HepG2 (cell line): Measurements from ENCODE around the gene BRSK2. TPM values are rescaled to one million over a fixed set of nuclear protein-coding genes. Genes with fewer than 3 reads are reported as not detected.

Experiments
- ATAC-seq: fragments of 200-7000 bp; cut with Tn5 transposase; 3 replicates; pipeline ENCODE4 v1.9.1; 2020; ENCODE audit warnings: mild to moderate bottlenecking, moderate library complexity
- BruUV-seq: library from RNA; stranded (reverse); fragments of 400-500 nt; replicated peaks from 2 replicates; lab custom pipeline; 2021; lab: Mats Ljungman, UMichigan
- CTCF ChIA-PET: fragments of 300-600 bp; formaldehyde crosslinking; extraction: SDS; loops from one replicate; lab custom pipeline; 2021; ENCODE audit warnings: low total read pairs, inconsistent platforms, low intra/inter-chr PET ratio; lab: Yijun Ruan, JAX
- POLR2A ChIA-PET: fragments of 350-600 bp; sonication (Branson Sonifier 250); formaldehyde crosslinking; loops from one replicate; lab custom pipeline; 2020; ENCODE audit warnings: antibody characterized with exemption, inconsistent platforms; lab: Yijun Ruan, JAX
- DNase-seq: peaks from one replicate; pipeline ENCODE4 v3.0.0-alpha.2; 2015; ENCODE audit warnings: low spot score
- FAIRE-seq: peaks from 3 replicates; lab custom pipeline; 2011; peaks lifted over from hg19 to GRCh38; lab: Jason Lieb, UNC
- H2AFZ ChIP-seq: one replicate; pipeline ENCODE4 v1.6.1; 2011; ENCODE audit warnings: low read length, inconsistent platforms
- H3K27ac ChIP-seq: fragments of 300-600 bp; 3 replicates; pipeline ENCODE4 v1.8.0; 2011; ENCODE audit warnings: mixed run types, mild to moderate bottlenecking, mixed read lengths, low read length, inconsistent platforms; ENCODE audit not compliant: insufficient read depth; ENCODE audit errors: extremely low read length
- H3K27me3 ChIP-seq, 2 experiments: fragments of 200-600 bp in 1 of 2; 2 replicates in 1 of 2; 3 replicates in 1 of 2; pipeline versions ENCODE4 v1.6.0 to v1.8.0; 2011; ENCODE audit warnings: low read length in 2 of 2, mild to moderate bottlenecking in 2 of 2, moderate library complexity in 2 of 2, inconsistent platforms in 1 of 2; ENCODE audit not compliant: insufficient read depth in 2 of 2, control insufficient read depth in 1 of 2
- H3K36me3 ChIP-seq, 2 experiments: fragments of 200-600 bp in 1 of 2; replicated peaks in 1 of 2; 2 replicates in 1 of 2; 3 replicates in 1 of 2; pipeline versions ENCODE4 v1.5.1 to v1.8.0; 2011; ENCODE audit warnings: low read length in 2 of 2, inconsistent platforms in 1 of 2; ENCODE audit not compliant: insufficient read depth in 2 of 2, control insufficient read depth in 1 of 2
- H3K4me1 ChIP-seq: 2 replicates; pipeline ENCODE4 v1.5.1; 2012; ENCODE audit warnings: low read length, inconsistent platforms; ENCODE audit not compliant: insufficient read depth
- H3K4me2 ChIP-seq: 2 replicates; pipeline ENCODE4 v1.6.0; 2011; ENCODE audit warnings: low read depth, low read length, inconsistent platforms
- H3K4me3 ChIP-seq, 3 experiments: fragments of 200-600 bp in 1 of 3; sonication (generic), shearing (Covaris generic) in 1 of 3; replicated peaks in 1 of 3; 2 replicates each; pipeline ENCODE4 v1.5.1; 2011 to 2016; ENCODE audit warnings: low read length in 3 of 3, inconsistent platforms in 2 of 3, low read depth in 2 of 3, mild to moderate bottlenecking in 2 of 3, control low read depth in 1 of 3, mixed read lengths in 1 of 3; ENCODE audit not compliant: insufficient read depth in 1 of 3
- H3K79me2 ChIP-seq: one replicate; pipeline ENCODE4 v1.6.1; 2011; ENCODE audit warnings: low read length, inconsistent platforms; ENCODE audit not compliant: insufficient read depth
- H3K9ac ChIP-seq: 2 replicates; pipeline ENCODE4 v1.6.0; 2011; ENCODE audit warnings: mild to moderate bottlenecking, low read depth, low read length, inconsistent platforms; ENCODE audit not compliant: insufficient read depth
- H3K9me3 ChIP-seq: 2 replicates; pipeline ENCODE4 v1.5.1; 2012; ENCODE audit warnings: mild to moderate bottlenecking, low read length
- H4K20me1 ChIP-seq: 2 replicates; pipeline ENCODE4 v1.6.0; 2011; ENCODE audit warnings: inconsistent platforms, mild to moderate bottlenecking, low read length, moderate library complexity; ENCODE audit not compliant: insufficient read depth
- ELF3 ChIP-seq: IDR thresholded peaks from 2 replicates; pipeline ENCODE4 v1.6.1; 2016; ENCODE audit warnings: missing genetic modification reagents, missing compliant biosample characterization
- ELF4 ChIP-seq: sonication (generic); formaldehyde crosslinking; IDR thresholded peaks from 2 replicates; pipeline ENCODE4 v1.5.0; 2020; ENCODE audit warnings: missing genetic modification reagents, mild to moderate bottlenecking, moderate library complexity, borderline replicate concordance
- IRF9 ChIP-seq: sonication (generic); formaldehyde crosslinking; IDR thresholded peaks from 2 replicates; pipeline ENCODE4 v1.8.0; 2022; ENCODE audit warnings: missing genetic modification reagents, mild to moderate bottlenecking, borderline replicate concordance
- MNT ChIP-seq: fragments of 450-650 bp; IDR thresholded peaks from 2 replicates; pipeline ENCODE4 v1.6.1; 2016
- MTA3 ChIP-seq: sonication (generic); formaldehyde crosslinking; IDR thresholded peaks from 2 replicates; pipeline ENCODE4 v1.4.0; 2020; ENCODE audit warnings: missing genetic modification reagents
- SPEN ChIP-seq: sonication (generic); formaldehyde crosslinking; IDR thresholded peaks from 2 replicates; pipeline ENCODE4 v1.5.1; 2020; ENCODE audit warnings: low read depth, mild to moderate bottlenecking, missing genetic modification reagents
- ZFAT ChIP-seq: sonication (generic); formaldehyde crosslinking; conservative IDR thresholded peaks from 2 replicates; pipeline ENCODE4 v1.8.1; 2023; ENCODE audit warnings: missing genetic modification reagents, inconsistent platforms
- ZNF564 ChIP-seq: sonication (generic); formaldehyde crosslinking; IDR thresholded peaks from 2 replicates; pipeline ENCODE4 v1.8.1; 2023; ENCODE audit warnings: mild to moderate bottlenecking, missing genetic modification reagents
- WGBS: methylation state at CpG from one replicate; pipeline ENCODE4 v1.1.6; 2017; ENCODE audit warnings: low lambda C conversion rate; 5-methylcytosine and 5-hydroxymethylcytosine counted together
- in situ Hi-C: cut with HindIII; loops from 2 replicates; pipeline ENCODE4 v1.10.0; 2017; ENCODE audit warnings: low pct_unique_long_range_greater_than_20kb; ENCODE audit not compliant: extremely low pct_ligation_motif_present
- intact Hi-C: fragments of 100-400 bp; cut with micrococcal nuclease; formaldehyde crosslinking; loops from one replicate; pipeline ENCODE4 v1.10.0; 2022; ENCODE audit not compliant: unreplicated experiment
- polyA plus RNA-seq, 8 experiments: library from polyadenylated mRNA; depleted of rRNA in 3 of 8; stranded (reverse) in 7 of 8; unstranded in 1 of 8; fragments of >200 nt; fragmentation: Illumina TruSeq in 4 of 8; extraction: Trizol in 4 of 8; gene quantifications; 2 replicates each; pipeline versions ENCODE4 v1.2.1 to v1.2.3, GENCODE V29; 2011 to 2016; ENCODE audit warnings: low read depth in 4 of 8, missing spikeins in 1 of 8, mixed read lengths in 1 of 8; ENCODE audit not compliant: insufficient read depth in 1 of 8
- total RNA-seq, 5 experiments: library from RNA; depleted of rRNA; stranded (reverse); fragments of >200 nt; fragmentation: Illumina TruSeq; extraction: Trizol; gene quantifications; 2 replicates each; pipeline ENCODE4 v1.2.3, GENCODE V29; 2016; ENCODE audit warnings: low read depth in 1 of 5

The BRSK2 gene
- total and polyA plus RNA-seq, 2 of the 13 experiments (the other 11 are each of a cell fraction or from before 2014, with no cell fraction given): 0.74 to 1.1 TPM

GRCh38 chr11:1443737-1444136 is 54.0 kb downstream of the BRSK2 start:
- no TSS peak for BruUV-seq
- Histone ChIP-seq H3K9me3 (no peaks in the 10 kb centered on the region), H4K20me1 (peaks cover 5% of the 10 kb centered on the region; the same call in 1 of the 2 replicates), H3K27ac (no peak overlapping the region), H3K79me2 (no peaks in the 10 kb centered on the region), H3K4me1 (no peaks in the 10 kb centered on the region), H3K4me3 (no peak overlapping the region), H2AFZ (no peak overlapping the region), H3K36me3 (no peaks in the 10 kb centered on the region), H3K4me2 (no peak overlapping the region), H3K9ac (no peak overlapping the region), H3K27me3 (peaks cover 6 to 22% of the 10 kb centered on the region in 2 experiments; a peak in 4 of 5 replicates)
- CTCF ChIA-PET: no interaction called here
- ATAC-seq (no peak), DNase-seq (no peak), FAIRE-seq (no peak)
- TF ChIP-seq ZNF564 (no peak), MNT (peak; percentile 66)
- in situ Hi-C loops (no loop called here), intact Hi-C loops (no loop called here)
- 16% methylated on average over 2 of the region's 9 CpGs for WGBS
- POLR2A ChIA-PET: no interaction called here

- no peak overlapping the region for H3K4me3 ChIP-seq
- in situ Hi-C loops (no loop called here), intact Hi-C loops (no loop called here)
- no peaks in the 10 kb centered on the region for H3K36me3 ChIP-seq
- H3K4me1 ChIP-seq: no peaks in the 10 kb centered on the region
- no peak for DNase-seq
- no peak overlapping the region for H2AFZ ChIP-seq
- no peaks in the 10 kb centered on the region for H3K9me3 ChIP-seq
- no peak overlapping the region for H3K9ac ChIP-seq
- WGBS: 36% methylated on average over 4 of the region's 11 CpGs
- H3K79me2 ChIP-seq: no peaks in the 10 kb centered on the region
- H3K27ac ChIP-seq: no peak overlapping the region
- no peak for ATAC-seq
- ChIA-PET POLR2A (no interaction called here), CTCF (no interaction called here)
- H3K4me2 ChIP-seq: no peak overlapping the region
- peaks cover 5% of the 10 kb centered on the region; the same call in 1 of the 2 replicates for H4K20me1 ChIP-seq
- BruUV-seq: no TSS peak
- no peak for TF ChIP-seq SPEN (CRISPR knock-in tag)
- no peak for TF ChIP-seq ELF3 (CRISPR knock-in tag)
- no peak for TF ChIP-seq ELF4 (CRISPR knock-in tag)
- no peak for TF ChIP-seq IRF9 (CRISPR knock-in tag)
- no peak for TF ChIP-seq ZFAT (CRISPR knock-in tag)
- TF ChIP-seq MTA3 (CRISPR knock-in tag): no peak
- peaks cover 4 to 22% of the 10 kb centered on the region in 2 experiments; a peak in 4 of 5 replicates for H3K27me3 ChIP-seq
- no peak for FAIRE-seq
Measured at GRCh38 chr11:1444321-1444720, 54.6 kb downstream of the BRSK2 start.
